Ishikawa (cell line): ENCODE data around the gene CCDC93.

Experiments
- CEBPB ChIP-seq: IDR thresholded peaks from 2 replicates; pipeline ENCODE4 v1.6.1; 2012
- CREB1 ChIP-seq: IDR thresholded peaks from 2 replicates; pipeline ENCODE4 v1.6.1; 2012; ENCODE audit warnings: low read depth
- EGR1 ChIP-seq: IDR thresholded peaks from 2 replicates; pipeline ENCODE4 v1.6.1; 2012
- EP300 ChIP-seq: IDR thresholded peaks from 2 replicates; pipeline ENCODE4 v1.6.1; 2012; ENCODE audit warnings: borderline replicate concordance
- FOXM1 ChIP-seq: IDR thresholded peaks from 2 replicates; pipeline ENCODE4 v1.6.1; 2012; ENCODE audit warnings: low read depth, borderline replicate concordance
- MAX ChIP-seq: IDR thresholded peaks from 2 replicates; pipeline ENCODE4 v1.6.1; 2012
- NFIC ChIP-seq: IDR thresholded peaks from 2 replicates; pipeline ENCODE4 v1.6.1; 2012
- RAD21 ChIP-seq: IDR thresholded peaks from 2 replicates; pipeline ENCODE4 v1.6.1; 2012; ENCODE audit warnings: low read depth
- REST ChIP-seq: IDR thresholded peaks from 2 replicates; pipeline ENCODE4 v1.6.1; 2012; ENCODE audit warnings: low read depth, mild to moderate bottlenecking
- TAF1 ChIP-seq: IDR thresholded peaks from 2 replicates; pipeline ENCODE4 v1.6.1; 2012; ENCODE audit warnings: low read depth, mild to moderate bottlenecking
- TEAD4 ChIP-seq: IDR thresholded peaks from 2 replicates; pipeline ENCODE4 v1.6.1; 2012
- USF1 ChIP-seq: IDR thresholded peaks from 2 replicates; pipeline ENCODE4 v1.6.1; 2012
- YY1 ChIP-seq: IDR thresholded peaks from 2 replicates; pipeline ENCODE4 v1.6.1; 2012; ENCODE audit warnings: low read depth
- ZBTB7A ChIP-seq: IDR thresholded peaks from 2 replicates; pipeline ENCODE4 v1.6.1; 2012; ENCODE audit warnings: low read depth

- TF ChIP-seq EP300: no peak
- no peak for TF ChIP-seq NFIC
- TF ChIP-seq REST: no peak
- no peak for TF ChIP-seq FOXM1
- no peak for TF ChIP-seq MAX
- no peak for TF ChIP-seq CREB1
- TF ChIP-seq CEBPB: no peak
- no peak for TF ChIP-seq RAD21
- TF ChIP-seq ZBTB7A: no peak
- no peak for TF ChIP-seq TEAD4
- TF ChIP-seq YY1: no peak
- no peak for TF ChIP-seq EGR1
- no peak for TF ChIP-seq USF1
- TF ChIP-seq TAF1: no peak
Observed at GRCh38 chr2:117933884-117934354, 80.0 kb downstream of the CCDC93 start.
